Nephron (organoid): ENCODE data around the gene OARD1.

Source experiments
- H3K27ac Mint-ChIP-seq, 3 experiments: 2 replicates each; pipeline ENCODE4 v1.8.0; 2020; ENCODE audit warnings: mixed read lengths in 3 of 3, mild to moderate bottlenecking in 2 of 3, moderate library complexity in 1 of 3
- H3K27me3 Mint-ChIP-seq: 2 replicates; pipeline ENCODE4 v1.8.0; 2021; ENCODE audit warnings: low read depth, mild to moderate bottlenecking, moderate library complexity, mixed read lengths
- H3K36me3 Mint-ChIP-seq: 2 replicates; pipeline ENCODE4 v1.8.0; 2020; ENCODE audit warnings: low read depth, mixed read lengths
- H3K4me1 Mint-ChIP-seq: 2 replicates; pipeline ENCODE4 v1.8.0; 2020; ENCODE audit warnings: mixed read lengths
- H3K4me3 Mint-ChIP-seq, 3 experiments: 2 replicates each; pipeline ENCODE4 v1.8.0; 2020; ENCODE audit warnings: mild to moderate bottlenecking in 3 of 3, mixed read lengths in 3 of 3, moderate library complexity in 2 of 3
- H3K9me3 Mint-ChIP-seq: 2 replicates; pipeline ENCODE4 v1.8.0; 2020; ENCODE audit warnings: mixed read lengths
- CTCF ChIP-seq, 3 experiments: fragments of 200-600 bp; sonication (generic); IDR thresholded peaks; one replicate each; pipeline ENCODE4 v1.5.0; 2021; ENCODE audit warnings: antibody characterized with exemption in 3 of 3; ENCODE audit not compliant: unreplicated experiment in 3 of 3

OARD1 gene

GRCh38 chr6:41039060-41039998 lies 32.8 kb downstream of the OARD1 start, which contains the start of gene UNC5CL:
Gene UNC5CL, minus strand, starts transcription at chr6:41039221. Its CDS starts 4,147 bp downstream, at chr6:41035074.
- TF ChIP-seq CTCF (IDR thresholded peaks at IDR 0.05; ENCODE audit: unreplicated experiment in 3 of 3), result peak; percentile 46 to 60 (median 59)

DNA sequence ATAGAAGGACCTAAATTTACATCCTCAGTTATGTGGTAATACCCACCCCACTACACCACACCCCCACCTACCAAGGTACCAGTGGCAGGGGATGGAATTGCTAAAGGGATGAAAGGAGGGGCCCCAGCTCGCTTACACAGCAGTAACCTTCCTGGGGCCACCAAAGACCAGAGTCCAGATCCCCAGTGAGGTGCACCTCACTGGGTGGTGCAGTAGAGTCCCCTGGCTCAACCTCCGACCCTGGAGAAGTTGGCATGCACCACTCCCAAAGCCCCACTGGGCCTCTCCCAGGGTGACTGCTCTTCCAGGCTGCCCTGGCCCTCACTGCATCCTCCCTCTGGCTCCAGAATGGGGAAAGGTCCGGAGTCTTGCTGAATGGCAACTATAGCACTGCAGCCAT lies 34.0 kb downstream of the OARD1 start:
- Mint-ChIP-seq H3K27ac (peak overlapping the region in 2 of 3 experiments; percentile 95 to 99), H3K4me3 (peak overlapping the region in 1 of 3 experiments; percentile 72), H3K36me3 (peaks cover 5% of the 10 kb centered on the region), H3K4me1 (peaks cover 16% of the 10 kb centered on the region), H3K27me3 (peaks cover 13% of the 10 kb centered on the region), H3K9me3 (no peaks in the 10 kb centered on the region)
- TF ChIP-seq CTCF (IDR thresholded peaks at IDR 0.05; ENCODE audit: unreplicated experiment in 3 of 3), result no peak

More at GRCh38 chr6:41039060-41039998, 32.8 kb downstream of the OARD1 start, which contains the start of gene UNC5CL:
- H3K36me3 Mint-ChIP-seq, result no peaks in the 10 kb centered on the region
- peaks cover 16% of the 10 kb centered on the region for H3K4me1 Mint-ChIP-seq
- peak within 1 kb of the TSS; percentile 95 to 99 (median 95) for H3K27ac Mint-ChIP-seq
- H3K27me3 Mint-ChIP-seq, result peaks cover 13% of the 10 kb centered on the region
- H3K9me3 Mint-ChIP-seq, result no peaks in the 10 kb centered on the region
- peak within 1 kb of the TSS; percentile 42 to 72 (median 72) for H3K4me3 Mint-ChIP-seq

- Mint-ChIP-seq H3K4me1 (peaks cover 16% of the 10 kb centered on the region), H3K27ac (no peak overlapping the region), H3K9me3 (no peaks in the 10 kb centered on the region), H3K36me3 (peaks cover 5% of the 10 kb centered on the region), H3K27me3 (peaks cover 13% of the 10 kb centered on the region), H3K4me3 (no peak overlapping the region)
- no peak for TF ChIP-seq CTCF (IDR thresholded peaks at IDR 0.05; ENCODE audit: unreplicated experiment in 3 of 3)
These were observed 34.9 kb downstream of the OARD1 start for GRCh38 chr6:41037107-41037900.

DNA sequence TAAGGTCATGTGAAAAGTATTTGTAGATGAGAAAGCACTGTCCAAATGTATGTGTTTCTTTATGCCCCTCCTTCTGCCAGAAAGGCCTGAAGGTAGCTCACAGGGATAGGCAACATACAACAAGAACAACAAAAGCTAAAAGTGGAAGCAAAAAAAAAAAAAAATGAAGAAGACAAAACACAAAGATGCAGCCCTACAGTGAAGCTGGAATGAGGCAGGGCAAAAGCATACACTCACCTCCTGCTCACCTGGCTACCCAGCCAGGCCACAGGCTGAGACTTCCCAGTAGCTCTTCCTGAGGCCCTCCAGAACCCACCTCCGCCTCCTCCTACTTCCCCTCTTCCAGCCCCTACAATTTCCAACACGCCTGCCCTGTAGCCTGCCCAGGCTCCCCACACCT lies 35.6 kb downstream of the OARD1 start:
- Mint-ChIP-seq H3K9me3 (no peaks in the 10 kb centered on the region), H3K4me1 (peaks cover 16% of the 10 kb centered on the region), H3K27me3 (peaks cover 13% of the 10 kb centered on the region), H3K27ac (peak overlapping the region in 1 of 3 experiments; percentile 26), H3K36me3 (peaks cover 5% of the 10 kb centered on the region), H3K4me3 (peak overlapping the region in 1 of 3 experiments; percentile 8)
- TF ChIP-seq CTCF (IDR thresholded peaks at IDR 0.05; ENCODE audit: unreplicated experiment in 3 of 3), result no peak

DNA sequence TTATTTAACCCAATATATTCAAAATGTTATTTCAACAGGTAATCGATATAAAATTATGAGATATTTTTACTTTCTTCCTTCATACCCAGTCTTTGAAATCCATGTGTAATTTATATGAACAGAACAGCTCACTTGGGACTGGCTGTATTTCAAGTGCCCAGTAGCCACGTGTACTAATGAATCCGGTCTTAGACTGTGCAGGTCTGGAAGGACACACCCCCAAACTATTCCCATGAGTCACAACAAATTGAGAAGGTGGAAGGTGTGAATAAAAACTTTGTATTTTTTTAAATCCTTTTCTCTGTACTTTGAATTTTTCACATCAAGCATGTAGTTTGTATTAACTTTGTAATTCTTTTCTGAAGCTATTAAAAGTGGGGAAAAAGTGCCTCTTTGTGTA lies 36.0 kb downstream of the OARD1 start:
- no peak for TF ChIP-seq CTCF (IDR thresholded peaks at IDR 0.05; ENCODE audit: unreplicated experiment in 3 of 3)
- peak overlapping the region in 1 of 3 experiments; percentile 26 for H3K27ac Mint-ChIP-seq
- H3K4me1 Mint-ChIP-seq, result peaks cover 16% of the 10 kb centered on the region
- peaks cover 5% of the 10 kb centered on the region for H3K36me3 Mint-ChIP-seq
- no peak overlapping the region for H3K4me3 Mint-ChIP-seq
- H3K9me3 Mint-ChIP-seq, result no peaks in the 10 kb centered on the region
- H3K27me3 Mint-ChIP-seq, result peaks cover 13% of the 10 kb centered on the region
